Activated CD8-positive, alpha-beta memory T cell treated with anti-CD3 and anti-CD28 coated beads for 48 hours (primary cell): ENCODE results near the gene C2CD4A.

Experiments
- DNase-seq, 3 experiments: peaks; one replicate each; pipeline ENCODE4 v3.0.0-alpha.2; 2020; ENCODE audit warnings: low read depth in 2 of 3, low spot score in 2 of 3

C2CD4A gene

GRCh38 chr15:62099094-62099601 is 32.4 kb downstream of the C2CD4A start:
- DNase-seq, result no peak

- DNase-seq, result no peak
These were observed 36.7 kb downstream of the C2CD4A start for GRCh38 chr15:62103431-62103830.

- no peak for DNase-seq
These were observed 37.6 kb downstream of the C2CD4A start for GRCh38 chr15:62104401-62104800.

GRCh38 chr15:62104846-62105245 is 38.1 kb downstream of the C2CD4A start:
- no peak for DNase-seq

GRCh38 chr15:62105266-62105665 is 38.5 kb downstream of the C2CD4A start:
- DNase-seq, result no peak

- no peak for DNase-seq
These were observed 39.3 kb downstream of the C2CD4A start for GRCh38 chr15:62106096-62106495.

GRCh38 chr15:62107571-62108121 is 40.9 kb downstream of the C2CD4A start:
- DNase-seq, result no peak

GRCh38 chr15:62108411-62108810 is 41.6 kb downstream of the C2CD4A start:
- DNase-seq, result no peak

GRCh38 chr15:62109437-62109836 is 42.7 kb downstream of the C2CD4A start:
- DNase-seq, result no peak

- DNase-seq, result no peak
These were observed 43.4 kb downstream of the C2CD4A start for GRCh38 chr15:62109982-62110851.

GRCh38 chr15:62112081-62112480 is 45.3 kb downstream of the C2CD4A start:
- no peak for DNase-seq

- no peak for DNase-seq
These were observed 46.1 kb downstream of the C2CD4A start for GRCh38 chr15:62112616-62113593.

- no peak for DNase-seq
These were observed 49.1 kb downstream of the C2CD4A start for GRCh38 chr15:62115847-62116246.

- DNase-seq, result no peak
These were observed 51.9 kb downstream of the C2CD4A start for GRCh38 chr15:62118520-62119226.

GRCh38 chr15:62119227-62119864 is 52.6 kb downstream of the C2CD4A start:
- DNase-seq, result no peak

GRCh38 chr15:62119874-62120273 is 53.1 kb downstream of the C2CD4A start:
- no peak for DNase-seq
